Activated CD4-positive, alpha-beta T cell treated with anti-CD3 and anti-CD28 coated beads, Interleukin-10, Interleukin-2, amounts not matched to agents 100 ng/mL and 50 ng/mL, durations not matched to agents 16 hours and 8 hours (primary cell): ENCODE measurements around the gene ITGA4.
"Not testable (repeated sequence)": the region's sequence is repeated elsewhere in the genome, so short reads cannot be mapped to it uniquely, and the experiment has no call there.

Experiments
- DNase-seq: peaks from one replicate; pipeline ENCODE4 v3.0.0-alpha.2; 2020

Gene ITGA4

DNA sequence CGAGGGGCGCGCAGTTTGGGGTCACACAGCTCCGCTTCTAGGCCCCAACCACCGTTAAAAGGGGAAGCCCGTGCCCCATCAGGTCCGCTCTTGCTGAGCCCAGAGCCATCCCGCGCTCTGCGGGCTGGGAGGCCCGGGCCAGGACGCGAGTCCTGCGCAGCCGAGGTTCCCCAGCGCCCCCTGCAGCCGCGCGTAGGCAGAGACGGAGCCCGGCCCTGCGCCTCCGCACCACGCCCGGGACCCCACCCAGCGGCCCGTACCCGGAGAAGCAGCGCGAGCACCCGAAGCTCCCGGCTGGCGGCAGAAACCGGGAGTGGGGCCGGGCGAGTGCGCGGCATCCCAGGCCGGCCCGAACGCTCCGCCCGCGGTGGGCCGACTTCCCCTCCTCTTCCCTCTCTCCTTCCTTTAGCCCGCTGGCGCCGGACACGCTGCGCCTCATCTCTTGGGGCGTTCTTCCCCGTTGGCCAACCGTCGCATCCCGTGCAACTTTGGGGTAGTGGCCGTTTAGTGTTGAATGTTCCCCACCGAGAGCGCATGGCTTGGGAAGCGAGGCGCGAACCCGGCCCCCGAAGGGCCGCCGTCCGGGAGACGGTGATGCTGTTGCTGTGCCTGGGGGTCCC lies at the start of gene ITGA4:
ITGA4 (plus strand) TSS at position 266 of the 620 bp plus-strand sequence; CDS start at position 535, 269 bp downstream.
- DNase-seq = peak; percentile 89

DNA sequence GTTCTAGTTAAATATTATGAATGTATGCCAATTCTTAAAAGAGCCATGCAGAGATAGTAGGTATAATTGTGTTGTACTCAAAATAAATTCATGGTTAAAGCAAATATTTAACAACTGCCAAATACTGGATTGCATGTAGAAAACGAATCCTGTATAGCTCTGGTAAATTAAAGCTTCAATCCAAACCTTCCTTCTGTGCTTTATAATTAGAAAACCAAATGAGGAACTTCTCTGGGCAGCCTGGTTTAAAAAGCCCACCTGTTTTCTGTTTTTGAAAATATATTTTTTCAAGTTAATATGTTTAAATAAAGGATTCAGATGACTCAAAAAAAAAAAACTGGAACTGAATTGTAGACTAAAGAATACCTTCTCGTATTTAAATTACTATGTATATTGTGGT lies 48.3 kb upstream of the ITGA4 start:
- DNase-seq = no peak

DNA sequence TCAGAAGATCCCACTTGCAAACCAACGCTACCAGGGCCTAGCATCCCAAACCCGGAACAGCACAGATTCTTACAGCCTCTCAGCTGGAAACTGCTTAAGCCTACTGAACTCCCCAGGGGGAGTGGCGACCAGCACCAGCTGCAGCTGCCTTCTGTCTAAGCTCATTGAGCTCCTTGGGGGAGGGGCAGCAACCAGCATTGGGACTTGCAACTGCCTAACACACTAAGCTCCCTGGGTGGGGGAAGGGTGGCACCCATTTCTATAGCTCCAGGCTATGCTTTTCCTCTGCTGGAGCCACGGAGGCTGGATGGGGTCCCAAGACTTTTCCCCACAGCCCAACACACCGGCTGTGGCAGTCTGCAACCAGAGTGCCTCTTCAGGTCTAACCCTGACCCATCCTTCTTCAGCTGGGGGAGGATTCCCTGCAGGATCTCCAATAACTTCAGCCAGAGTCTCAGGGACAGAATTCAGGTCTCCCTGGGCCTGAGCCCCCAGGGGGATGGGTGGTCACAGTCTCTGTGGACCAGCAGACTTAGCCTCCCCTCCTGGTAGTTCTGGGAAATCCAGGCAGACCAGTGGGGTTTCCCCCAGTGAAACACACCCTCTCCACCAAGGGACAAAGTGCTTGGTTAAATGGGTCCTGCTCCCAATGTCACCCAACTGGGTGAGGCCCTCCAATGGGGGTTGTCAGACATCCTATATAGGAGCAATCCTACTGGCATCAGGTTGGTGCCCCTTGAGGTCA lies 45.9 kb upstream of the ITGA4 start:
- no peak for DNase-seq

DNA sequence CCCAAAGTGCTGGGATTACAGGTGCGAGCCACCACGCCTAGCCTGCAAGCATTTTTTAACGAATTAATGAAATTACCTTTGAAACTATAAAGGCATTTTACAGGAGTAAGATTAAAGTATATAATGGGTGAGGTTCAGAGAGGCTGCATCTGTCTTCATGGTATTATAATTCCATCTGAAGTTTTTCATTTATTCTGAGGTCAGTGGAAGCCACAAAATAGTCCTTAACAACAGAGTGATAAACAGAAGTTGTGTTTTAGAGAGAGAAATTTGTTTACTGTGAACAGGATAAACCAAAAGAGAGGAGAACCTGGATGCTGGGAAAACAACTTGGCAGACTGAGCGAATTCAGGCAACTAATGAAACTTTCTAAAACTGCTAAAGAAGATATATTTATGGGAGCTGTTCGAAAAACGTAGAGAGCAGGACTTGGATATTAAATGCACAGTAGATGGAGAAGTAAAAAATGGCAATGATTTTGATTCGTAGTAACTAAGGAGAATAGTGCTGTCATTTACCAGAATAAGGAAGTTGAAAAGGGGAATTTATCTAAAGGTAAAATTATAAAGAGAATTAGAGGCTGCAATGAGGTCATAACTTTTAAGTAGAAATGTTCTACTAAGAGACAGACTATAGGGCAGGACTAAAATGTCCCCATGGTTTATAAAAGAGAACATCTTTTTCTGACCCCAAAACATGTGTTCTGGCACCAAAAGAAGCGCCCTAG lies 37.9 kb upstream of the ITGA4 start:
- DNase-seq = no peak

DNA sequence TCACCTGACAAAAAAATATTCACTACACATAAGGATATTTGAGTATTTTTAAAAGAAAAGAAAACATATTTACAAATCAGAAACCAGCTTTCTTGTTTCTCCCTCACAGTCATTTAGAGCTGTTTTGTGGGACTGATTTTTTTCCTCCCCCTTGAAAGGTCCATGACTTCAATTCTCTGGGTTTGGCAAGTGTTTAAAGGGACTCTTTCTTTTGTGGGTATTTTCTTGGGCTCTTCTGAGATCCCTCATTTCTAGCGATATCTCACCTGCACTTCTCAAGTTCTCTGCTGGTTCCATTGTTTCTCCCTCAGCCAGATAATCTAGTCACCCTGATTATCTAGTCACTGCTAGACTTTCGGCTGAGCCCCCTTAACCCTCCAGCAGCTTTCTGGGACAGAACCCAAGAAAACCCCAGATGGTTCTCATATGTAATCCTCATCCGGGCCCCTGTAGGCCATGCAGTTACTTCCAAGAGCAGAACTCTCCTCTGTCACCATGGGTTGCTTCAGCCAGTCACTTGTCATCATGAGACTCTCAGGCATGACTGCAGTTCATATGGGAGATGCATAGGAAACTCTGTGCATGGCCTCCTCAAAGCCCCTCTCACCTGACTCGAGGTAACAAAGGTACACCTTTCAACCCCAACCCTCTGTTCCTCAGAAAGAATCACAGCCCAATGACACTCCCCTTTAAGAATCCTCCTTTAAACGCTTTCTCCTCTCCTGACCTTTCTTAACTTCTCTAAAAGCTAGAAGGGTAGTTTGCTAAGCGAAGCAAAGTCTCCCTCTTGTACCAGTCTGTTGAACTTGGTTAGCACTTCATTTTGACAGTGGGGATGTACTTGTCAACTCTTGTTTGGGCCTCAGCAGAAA lies 36.7 kb upstream of the ITGA4 start:
- DNase-seq = no peak

DNA sequence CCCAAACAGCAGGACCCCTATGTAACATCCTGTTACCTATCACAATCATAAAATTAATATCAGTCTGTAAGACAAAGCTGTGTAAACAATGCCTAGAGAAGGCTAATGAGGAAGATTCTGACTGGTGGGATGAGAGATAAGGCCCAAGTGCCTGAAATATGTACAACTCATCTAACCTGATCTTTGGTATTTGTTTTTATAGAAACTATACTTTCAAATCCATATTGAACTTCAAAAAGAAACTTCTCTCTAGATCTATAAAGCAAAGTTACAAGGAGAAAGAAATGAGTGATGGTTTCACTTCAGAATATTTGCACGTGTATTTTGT lies 36.1 kb upstream of the ITGA4 start:
- no peak for DNase-seq

GRCh38 chr2:181421464-181421863 lies 35.7 kb upstream of the ITGA4 start:
- DNase-seq = no peak

DNA sequence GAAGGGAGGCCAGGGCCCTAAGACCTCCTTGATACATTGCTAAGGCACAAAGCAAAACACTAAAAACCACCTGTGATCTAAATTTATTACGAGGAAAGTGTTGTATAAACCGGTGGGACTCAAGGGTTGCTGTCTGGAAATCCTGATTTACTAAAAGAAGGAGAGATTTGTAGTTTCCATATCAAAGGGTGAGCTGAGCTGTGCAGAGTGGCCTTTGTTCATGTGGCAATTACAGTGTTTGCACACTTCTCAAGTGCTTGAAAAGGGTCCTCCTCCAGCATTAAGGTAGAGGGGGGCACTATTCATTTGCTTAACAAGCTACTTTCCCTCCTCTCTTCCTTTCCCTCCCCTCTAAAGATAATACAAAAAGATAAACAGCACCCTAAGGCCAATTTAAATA lies 30.5 kb upstream of the ITGA4 start:
- DNase-seq = no peak

DNA sequence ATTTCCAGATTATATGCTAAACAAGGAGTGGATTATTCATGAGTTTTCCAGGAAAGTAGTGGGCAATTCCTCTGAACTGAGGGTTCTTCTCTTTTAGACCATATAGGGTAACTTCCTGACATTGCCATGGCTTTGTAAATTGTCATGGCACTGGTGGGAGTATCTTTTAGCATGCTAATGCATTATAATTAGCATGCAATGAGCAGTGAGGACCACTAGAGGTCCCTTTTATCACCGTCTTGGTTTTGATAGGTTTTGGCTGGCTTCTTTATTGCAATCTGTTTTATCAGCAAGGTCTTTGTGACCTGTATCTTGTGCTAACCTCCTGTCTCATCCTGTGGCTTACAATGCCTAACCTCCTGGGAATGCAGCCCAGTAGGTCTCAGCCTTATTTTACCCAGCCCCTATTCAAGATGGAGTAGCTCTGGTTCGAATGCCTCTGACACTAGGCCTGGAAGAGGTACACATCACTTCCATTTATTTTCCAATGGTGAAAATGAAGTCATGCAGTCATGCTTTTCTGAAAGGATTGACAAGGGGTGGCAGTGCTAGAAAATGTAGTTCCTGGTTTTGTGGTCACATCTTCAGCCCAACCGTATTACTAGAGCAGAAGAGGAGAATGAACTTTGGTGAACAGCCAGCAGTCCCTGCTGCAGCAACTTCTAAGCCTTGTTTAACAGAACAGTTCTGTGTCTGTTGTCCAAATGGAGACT lies 26.6 kb upstream of the ITGA4 start:
- DNase-seq = peak; percentile 48

DNA sequence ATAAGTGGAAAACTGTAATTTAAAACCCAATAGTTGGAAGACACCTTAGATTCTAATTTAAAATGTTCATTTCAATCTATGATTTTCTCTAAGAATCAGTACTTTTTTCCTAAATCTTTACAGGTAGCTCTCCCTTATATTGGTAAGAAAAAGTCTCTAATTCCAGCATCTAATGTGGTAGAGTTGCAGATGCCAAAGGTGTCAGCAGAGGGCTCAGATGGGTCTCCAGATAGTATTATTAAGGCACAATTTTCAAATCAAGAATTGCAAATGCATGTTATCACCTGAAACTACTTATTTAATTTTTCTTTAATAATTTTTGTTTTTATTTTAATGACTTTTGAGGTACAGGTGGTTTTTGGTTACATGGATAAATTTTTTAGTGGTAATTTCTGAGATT lies 25.5 kb upstream of the ITGA4 start:
- no peak for DNase-seq

DNA sequence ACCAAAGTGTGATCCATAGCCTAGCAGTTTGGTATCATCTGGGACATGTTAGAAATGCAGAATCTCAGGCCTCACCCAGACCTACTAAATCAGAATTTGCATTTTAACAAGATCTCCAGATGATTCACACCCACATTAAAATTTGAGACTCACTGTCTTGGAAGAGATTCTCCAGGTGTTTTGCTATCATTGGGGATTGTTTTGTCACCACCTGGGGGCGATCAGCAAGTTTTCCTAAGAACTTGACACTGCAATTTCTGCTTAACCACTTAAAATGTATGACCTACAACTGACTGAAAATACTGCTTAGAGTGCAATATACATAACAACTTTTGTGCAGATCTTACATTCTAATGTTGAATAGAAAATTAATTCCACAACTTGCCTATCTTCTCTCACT lies 18.9 kb upstream of the ITGA4 start:
- no peak for DNase-seq

DNA sequence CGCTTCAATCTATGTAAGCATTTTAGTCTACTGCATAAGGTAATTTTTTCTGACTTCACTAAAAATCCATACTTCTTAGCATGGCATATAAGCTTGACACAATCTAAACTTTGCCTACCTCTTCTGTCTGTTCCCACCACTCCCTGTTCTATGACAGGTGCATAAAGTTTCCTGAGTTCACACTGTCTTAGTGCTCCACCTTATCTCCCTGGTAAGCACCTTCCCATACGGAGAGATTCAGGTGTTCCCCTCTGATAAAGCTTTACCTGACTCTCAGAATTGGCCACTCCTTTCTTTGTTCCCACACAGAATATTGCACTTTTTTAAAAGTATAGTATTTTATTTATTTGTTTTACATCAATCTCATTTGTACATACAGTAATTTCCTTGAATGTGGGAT lies 16.8 kb upstream of the ITGA4 start:
- DNase-seq = no peak

DNA sequence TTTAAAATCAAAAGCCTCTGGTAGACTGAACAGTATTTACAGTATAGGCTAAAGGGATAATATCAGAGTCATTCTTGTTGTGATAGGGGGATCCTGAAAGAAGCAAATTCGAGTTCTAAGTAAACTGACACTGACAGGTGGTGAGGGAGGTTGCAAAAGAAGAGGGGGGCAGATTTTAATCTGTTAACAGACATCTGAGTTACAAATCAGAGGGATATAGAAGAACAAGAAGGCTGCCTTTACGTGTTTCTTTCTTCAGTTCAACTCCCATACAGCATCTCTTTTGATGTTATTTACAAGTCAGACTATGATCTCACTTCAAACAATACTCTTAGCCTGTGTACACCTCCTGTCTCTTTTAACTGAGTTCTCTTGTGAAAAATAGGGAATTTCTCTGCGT lies 16.3 kb upstream of the ITGA4 start:
- DNase-seq = no peak

- DNase-seq = no peak
These were observed 15.5 kb upstream of the ITGA4 start for GRCh38 chr2:181441670-181442069.

GRCh38 chr2:181444654-181445053 lies 12.5 kb upstream of the ITGA4 start:
- DNase-seq = no peak

DNA sequence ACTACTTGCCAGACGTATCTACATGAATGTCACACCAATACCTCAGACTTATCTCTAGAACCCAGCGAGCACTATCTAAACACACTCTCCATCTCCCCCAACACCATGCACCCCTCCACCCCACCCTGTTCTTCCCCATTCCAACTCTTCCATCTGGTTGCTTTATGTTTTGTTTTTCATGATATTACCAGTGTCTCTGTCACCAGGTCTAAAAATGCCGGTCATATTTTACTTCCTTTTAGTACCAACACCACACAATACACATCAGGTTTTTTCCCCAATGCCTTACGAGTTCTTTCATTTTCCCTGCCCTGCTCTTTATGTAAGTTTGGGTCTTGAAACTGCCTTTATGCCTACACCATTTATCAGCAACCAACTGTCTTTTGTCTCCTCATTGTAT lies 10.2 kb upstream of the ITGA4 start:
- no peak for DNase-seq

- not testable (repeated sequence) for DNase-seq
These were observed 7.9 kb upstream of the ITGA4 start for GRCh38 chr2:181449278-181449677.

DNA sequence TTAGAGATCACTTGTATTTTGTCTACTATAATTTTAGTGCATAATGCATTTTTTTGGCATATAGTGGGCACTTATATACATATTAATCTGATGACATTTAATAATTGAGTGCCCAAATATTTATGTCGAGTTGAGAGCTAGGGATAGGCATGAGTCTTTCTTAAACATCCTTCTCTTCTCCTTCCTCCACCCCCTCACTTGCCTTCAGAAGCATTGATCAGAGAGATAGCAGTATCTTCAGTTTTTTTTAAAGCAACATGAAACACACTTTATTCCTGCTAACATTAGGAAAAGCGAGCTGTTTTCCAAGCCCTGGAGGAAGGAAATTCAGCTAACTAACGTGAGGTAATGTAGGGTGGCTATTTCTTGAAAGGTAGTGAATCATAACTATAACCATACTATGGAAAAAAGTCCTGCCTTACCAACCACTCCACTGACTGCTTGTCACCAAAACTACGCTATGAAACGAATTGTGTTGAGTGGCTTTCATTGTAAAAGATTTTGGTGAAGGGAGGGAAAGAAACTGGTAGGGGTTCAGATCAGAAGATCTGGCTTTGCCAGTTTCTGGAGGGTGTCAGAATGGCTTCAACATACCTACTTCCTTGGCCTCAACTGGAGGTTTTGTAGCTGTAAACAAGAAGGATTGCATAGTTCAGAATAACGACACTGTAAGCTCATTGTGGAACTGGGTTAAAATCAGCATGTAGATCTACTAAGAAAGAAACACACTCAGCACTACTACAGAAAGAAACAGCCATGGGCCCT lies 2.3 kb upstream of the ITGA4 start:
- DNase-seq = peak; percentile 28

- DNase-seq = peak; percentile 87
These were observed 496 bp upstream of the ITGA4 start for GRCh38 chr2:181456660-181457120.

- peak; percentile 60 for DNase-seq
These were observed 697 bp downstream of the ITGA4 start for GRCh38 chr2:181457741-181458425.

- DNase-seq = no peak
These were observed 1.7 kb downstream of the ITGA4 start for GRCh38 chr2:181458871-181459270.
